ENCODE measurements around the gene MGMT.

Gene MGMT

DNA sequence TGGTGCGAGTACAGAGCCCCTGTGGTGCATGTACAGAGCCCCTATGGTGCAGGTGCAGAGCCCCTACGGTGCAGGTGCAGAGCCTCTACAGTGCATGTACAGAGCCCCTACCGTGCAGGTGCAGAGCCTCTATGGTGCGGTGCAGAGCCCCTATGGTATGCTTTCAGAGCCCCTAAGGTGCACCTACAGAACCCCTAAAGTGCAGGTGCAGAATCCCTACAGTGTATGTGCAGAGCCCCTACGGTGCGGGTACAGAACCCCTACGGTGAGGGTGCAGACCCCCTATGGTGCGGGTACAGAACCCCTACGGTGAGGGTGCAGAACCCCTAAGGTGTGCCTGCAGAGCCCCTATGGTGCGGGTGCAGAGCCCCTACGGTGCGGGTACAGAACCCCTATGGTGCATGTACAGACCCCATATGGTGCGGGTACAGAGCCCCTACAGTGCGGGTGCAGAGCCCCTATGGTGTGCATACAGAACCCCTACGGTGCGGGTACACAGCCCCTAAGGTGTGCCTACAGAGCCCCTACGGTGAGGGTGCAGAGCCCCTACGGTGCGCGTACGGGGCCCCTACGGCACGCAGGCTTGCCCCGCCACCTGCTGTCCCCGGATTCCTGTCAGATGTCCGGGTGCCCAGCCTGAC lies 53.5 kb downstream of the MGMT start:
- DNase-seq (ENCODE audit: low spot score): no peak

DNA sequence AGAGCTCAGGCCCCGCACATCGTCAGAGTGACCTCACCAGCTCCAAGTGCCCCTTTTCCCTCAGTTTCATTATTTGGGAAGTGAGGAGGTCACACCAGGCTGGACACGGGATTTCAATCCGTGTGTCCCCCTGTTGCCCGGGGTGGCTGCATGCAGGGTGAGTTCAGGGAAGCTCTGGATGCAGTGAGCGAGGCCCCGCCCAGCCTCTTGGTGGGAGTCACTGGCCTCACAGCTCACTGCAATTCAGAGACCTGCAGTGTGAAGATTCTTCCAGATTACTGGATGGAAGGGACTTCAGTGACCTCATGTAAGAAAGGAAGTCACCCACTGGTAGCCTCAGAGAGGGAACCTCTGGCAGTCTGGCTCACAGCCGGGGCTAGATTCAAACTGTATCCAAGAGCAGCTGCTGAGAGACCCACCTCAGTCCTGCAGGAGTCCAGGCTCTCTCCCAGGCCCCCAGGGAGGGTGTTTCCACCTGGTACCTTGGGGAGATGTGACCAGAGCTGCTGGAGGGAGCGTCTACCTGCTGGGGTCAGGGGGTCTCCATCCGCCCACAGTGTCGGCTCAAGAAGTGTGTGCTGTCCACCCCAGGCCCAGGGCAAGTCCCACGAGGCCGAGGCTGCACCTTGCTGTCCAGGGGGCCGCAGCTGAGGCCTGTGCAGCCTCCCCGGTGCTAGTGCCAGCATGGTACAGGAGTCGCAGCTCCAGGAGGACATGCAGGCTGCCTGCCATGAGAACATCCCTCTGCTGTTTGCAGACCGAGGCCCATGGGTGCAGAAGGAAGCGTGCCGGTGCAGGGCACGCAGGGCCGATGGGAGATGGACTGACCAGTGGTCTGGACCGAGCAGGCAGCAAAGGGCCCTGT lies 54.4 kb downstream of the MGMT start:
- no peak for DNase-seq (ENCODE audit: low spot score)

GRCh38 chr10:129522041-129522585 lies 55.1 kb downstream of the MGMT start:
- no peak for DNase-seq (ENCODE audit: low spot score)

- no peak for DNase-seq (ENCODE audit: low spot score)
These were observed 56.1 kb downstream of the MGMT start for GRCh38 chr10:129523031-129523722.

DNA sequence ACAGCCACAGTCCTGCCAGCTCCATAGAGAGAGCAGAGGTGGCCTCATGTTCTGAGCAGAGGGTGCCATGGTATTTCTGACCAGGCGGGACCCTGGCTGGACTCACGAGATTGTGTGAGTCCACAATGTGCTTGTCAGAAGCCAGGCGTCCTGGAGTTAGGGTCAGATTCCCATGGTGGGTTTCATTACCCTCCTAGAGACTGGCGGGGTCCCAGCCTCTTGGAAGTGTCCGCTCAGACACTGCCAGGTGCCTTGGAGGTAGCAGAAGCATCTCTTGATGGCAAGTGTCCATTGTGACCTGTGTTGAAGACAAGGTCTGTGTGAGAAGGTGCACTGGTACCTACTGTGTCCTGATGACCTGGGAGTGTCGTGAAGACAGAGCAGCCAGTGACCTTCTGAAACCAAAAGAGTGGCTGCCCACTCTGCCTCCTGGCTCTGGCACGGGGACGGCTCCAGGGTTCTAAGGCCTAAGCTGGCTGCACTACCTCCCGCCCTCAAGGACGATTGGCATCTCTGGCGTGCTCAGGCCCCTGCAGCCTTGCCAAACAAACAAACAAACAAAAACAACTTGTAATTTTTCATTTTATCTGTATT lies 56.8 kb downstream of the MGMT start:
- no peak for DNase-seq (ENCODE audit: low spot score)

DNA sequence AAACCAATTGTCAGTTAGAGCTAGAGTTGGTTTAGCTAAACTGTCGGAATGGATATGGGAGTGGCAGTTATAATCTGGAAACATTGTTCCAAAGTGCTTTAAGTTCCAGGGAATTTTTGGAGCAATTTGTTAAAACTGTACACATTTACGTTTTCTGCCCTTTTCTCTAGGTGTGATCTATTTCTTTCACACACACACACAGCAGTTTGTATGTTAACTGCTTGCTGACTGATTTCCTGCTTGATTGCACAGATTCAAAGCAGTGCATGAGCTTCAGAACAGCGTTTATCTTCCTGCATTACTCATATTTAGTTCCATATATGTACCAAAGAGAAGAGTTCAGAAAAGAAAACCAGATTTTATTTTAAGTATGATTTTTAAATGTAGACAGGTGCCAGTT lies 57.9 kb downstream of the MGMT start:
- no peak for DNase-seq (ENCODE audit: low spot score)

- DNase-seq (ENCODE audit: low spot score): no peak
These were observed 58.4 kb downstream of the MGMT start for GRCh38 chr10:129525401-129525801.

DNA sequence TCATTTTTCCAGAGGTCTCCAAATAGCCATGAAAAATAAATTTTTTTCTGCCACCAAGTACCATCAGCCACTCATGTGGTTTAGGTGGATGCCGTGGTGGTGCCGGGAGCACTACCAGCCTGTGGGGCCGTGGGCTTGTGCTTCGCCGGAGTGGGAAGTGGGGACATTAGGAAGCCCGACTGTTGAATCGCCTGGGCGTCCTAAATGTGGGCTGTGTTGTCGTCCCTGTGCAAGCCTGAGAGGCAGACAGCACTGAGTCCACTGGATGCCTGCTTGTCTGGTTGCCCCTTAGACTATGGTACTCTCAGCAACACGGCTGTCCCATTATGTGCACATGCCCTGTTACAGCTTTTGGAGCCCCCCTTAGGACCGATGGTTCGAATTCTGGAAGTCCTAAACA lies 59.9 kb downstream of the MGMT start:
- DNase-seq (ENCODE audit: low spot score): no peak

DNA sequence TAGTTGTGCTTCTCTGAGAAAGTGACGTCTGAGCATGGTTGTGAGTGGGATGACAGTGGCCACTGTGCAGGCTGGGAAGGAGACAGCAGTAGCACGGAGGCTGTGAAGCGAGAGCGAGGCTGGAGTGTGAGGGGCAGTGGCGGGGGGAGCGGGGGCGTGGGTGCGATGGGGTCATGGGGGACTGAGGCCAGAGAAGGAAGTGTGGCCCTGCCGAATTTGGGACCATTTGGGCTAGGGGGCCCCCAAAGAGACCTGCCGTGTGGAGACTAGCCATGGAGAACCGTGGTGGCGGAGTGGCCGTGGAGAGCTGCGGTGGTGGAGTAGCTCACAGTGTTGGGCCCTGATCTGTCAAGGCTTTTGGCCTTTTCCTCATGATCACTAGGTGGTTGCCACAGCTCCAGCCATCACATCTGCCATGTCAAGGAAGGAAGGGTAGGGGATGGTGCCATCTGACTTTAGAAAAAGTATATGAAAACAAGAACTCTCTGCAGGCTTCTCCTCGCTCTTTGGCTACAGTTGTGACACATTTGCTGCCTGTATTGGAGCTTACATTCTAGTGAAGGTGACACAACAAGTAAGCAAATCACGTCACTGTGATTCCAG lies 61.4 kb downstream of the MGMT start:
- DNase-seq (ENCODE audit: low spot score): no peak

DNA sequence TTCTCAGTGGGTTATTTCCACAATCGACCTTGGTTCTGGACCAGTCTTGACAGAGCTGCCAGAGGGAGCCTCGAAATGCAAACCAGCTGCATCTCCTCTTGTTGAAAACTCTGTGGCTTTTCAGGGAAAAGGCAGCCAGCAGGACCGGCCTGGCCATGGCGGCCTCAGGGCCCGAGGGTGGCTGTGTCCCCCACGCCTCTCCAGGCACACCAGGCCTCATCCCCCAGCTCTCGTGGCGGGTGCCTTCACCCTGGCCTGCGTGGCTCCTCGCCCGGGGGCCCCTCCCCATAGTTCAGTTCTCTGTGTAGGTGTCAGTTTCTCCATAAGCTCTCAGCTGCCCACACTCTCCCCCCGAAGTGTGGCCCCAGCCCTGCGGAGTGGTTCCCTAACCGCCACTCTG lies 63.5 kb downstream of the MGMT start:
- no peak for DNase-seq (ENCODE audit: low spot score)

- DNase-seq (ENCODE audit: low spot score): no peak
These were observed 64.3 kb downstream of the MGMT start for GRCh38 chr10:129531195-129531968.

- DNase-seq (ENCODE audit: low spot score): no peak
These were observed 65.1 kb downstream of the MGMT start for GRCh38 chr10:129531969-129532660.

DNA sequence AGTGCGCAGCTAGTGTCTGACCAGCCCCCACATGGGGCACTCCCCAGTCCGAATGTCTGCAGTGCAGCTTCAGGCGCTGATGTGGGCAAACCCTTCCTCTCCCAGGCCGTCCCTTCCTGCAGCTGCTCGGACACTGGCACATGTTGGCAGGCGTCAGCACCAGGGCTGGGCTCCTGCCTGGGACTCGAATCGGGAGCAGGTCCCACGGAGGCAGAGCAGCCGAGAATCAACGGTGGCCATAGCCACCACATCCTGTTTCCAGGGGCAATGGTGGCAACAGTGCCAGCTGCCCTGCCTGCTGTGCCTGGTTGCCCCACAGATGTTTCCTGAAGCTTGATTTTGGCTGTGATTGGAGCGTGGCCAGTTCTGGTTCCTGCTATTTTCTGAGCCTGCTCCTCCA lies 65.8 kb downstream of the MGMT start:
- DNase-seq (ENCODE audit: low spot score): no peak

- DNase-seq (ENCODE audit: low spot score): no peak
These were observed 66.2 kb downstream of the MGMT start for GRCh38 chr10:129533281-129533680.

GRCh38 chr10:129534826-129535225 lies 67.8 kb downstream of the MGMT start:
- DNase-seq (ENCODE audit: low spot score): no peak

DNA sequence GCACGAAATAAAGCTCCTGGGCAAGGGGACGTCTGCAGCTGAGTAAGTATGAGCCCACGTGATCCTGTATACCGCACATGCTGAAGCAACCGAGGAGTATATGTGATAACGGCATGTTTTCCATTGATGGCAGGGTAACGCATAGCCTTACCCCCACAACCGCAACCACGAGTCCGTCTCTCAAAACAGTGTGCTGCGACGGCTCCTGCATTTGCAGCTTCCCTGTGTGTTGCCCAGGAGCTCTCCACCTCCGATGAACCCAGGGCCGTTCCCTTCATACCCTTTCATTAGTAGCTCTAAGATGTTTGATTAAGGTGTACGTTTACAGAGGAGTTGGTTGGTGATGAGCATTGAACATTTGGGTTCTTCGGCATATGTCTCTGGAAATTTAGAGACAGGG lies 69.3 kb downstream of the MGMT start:
- no peak for DNase-seq (ENCODE audit: low spot score)

- no peak for DNase-seq (ENCODE audit: low spot score)
These were observed 70.1 kb downstream of the MGMT start for GRCh38 chr10:129537151-129537550.

DNA sequence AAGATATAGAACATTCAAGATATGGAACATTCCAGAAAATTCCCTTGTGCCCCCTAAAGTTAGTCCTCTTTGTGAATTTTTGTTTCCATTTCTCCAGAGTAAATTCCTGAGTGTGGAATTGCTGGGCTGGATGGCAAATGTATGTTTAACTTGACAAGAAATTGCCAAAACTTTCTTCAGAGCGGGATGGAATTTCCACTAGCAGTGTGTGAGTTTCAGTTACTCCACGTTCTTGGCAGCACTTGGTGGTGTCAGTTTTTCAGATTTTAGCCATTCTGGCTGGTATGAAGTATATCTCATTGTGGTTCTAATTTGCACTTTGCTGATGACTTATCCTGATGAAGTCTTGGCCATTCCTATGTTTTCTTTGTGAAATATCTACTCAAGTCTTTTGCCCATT lies 71.2 kb downstream of the MGMT start:
- DNase-seq (ENCODE audit: low spot score): no peak

DNA sequence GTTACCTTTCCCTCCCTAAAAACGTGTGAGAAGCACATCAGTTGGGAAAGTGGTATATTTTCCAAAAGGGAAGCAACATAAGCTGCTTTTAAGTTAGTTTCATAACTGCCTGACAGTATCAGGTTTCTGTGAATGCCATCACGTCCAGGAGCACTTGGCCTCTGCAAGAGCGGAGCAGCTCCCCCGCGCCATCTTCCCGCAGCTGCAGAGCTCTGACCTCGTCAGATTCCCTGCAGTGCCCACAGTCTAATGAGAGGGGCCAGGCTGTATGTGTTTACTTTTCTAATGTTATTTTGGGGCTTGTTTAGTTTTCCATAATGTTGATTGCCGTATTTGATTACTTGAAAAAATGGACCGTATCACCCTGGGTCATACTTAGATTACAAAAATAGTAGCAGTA lies 74.2 kb downstream of the MGMT start:
- no peak for DNase-seq (ENCODE audit: low spot score)

GRCh38 chr10:129541748-129542487 lies 74.9 kb downstream of the MGMT start:
- DNase-seq (ENCODE audit: low spot score): no peak
